Ovary (tissue), 9 donors: ENCODE measurements around the gene KLC1. TPM values are rescaled to one million over a fixed set of nuclear protein-coding genes. Genes with fewer than 3 reads are reported as not detected.

Experiments
- DNase-seq, 5 donors: peaks; one replicate each; pipeline ENCODE4 v3.0.0-alpha.2; 2019 to 2020
- H3K27ac ChIP-seq, 2 donors: fragments of 200-600 bp; one replicate each; pipeline versions ENCODE4 v1.5.1 to v1.8.0; 2019 to 2022
- H3K27me3 ChIP-seq: fragments of 200-600 bp; one replicate; pipeline ENCODE4 v1.8.0; 2022
- H3K36me3 ChIP-seq: fragments of 200-600 bp; sonication (generic); one replicate; pipeline ENCODE4 v1.5.1; 2019
- H3K4me1 ChIP-seq: one replicate; pipeline ENCODE4 v1.8.1; 2013; ENCODE audit warnings: mild to moderate bottlenecking, moderate library complexity; ENCODE audit not compliant: insufficient read depth
- H3K4me3 ChIP-seq: fragments of 200-600 bp; sonication (generic); one replicate; pipeline ENCODE4 v1.5.1; 2017
- H3K9me3 ChIP-seq, 2 donors: fragments of 200-600 bp in 1 of 2; sonication (generic) in 1 of 2; one replicate each; pipeline versions ENCODE4 v1.5.1 to v1.8.1; 2013 to 2019; ENCODE audit warnings: mild to moderate bottlenecking in 1 of 2, moderate library complexity in 1 of 2
- EP300 ChIP-seq: sonication (generic); formaldehyde crosslinking; IDR thresholded peaks from one replicate; pipeline ENCODE4 v1.6.1; 2017; ENCODE audit warnings: antibody characterized with exemption
- POLR2A ChIP-seq: fragments of 450-650 bp; IDR thresholded peaks from one replicate; pipeline ENCODE4 v1.6.1; 2017; ENCODE audit warnings: antibody characterized with exemption, mild to moderate bottlenecking, moderate library complexity
- WGBS, 3 donors: extraction: QIAGEN DNeasy Blood & Tissue Kit in 1 of 3; methylation state at CpG; one replicate each; pipeline versions ENCODE4 v1.1.5 to v1.1.7; 2013 to 2017; 5-methylcytosine and 5-hydroxymethylcytosine counted together
- intact Hi-C, 4 donors: fragments of 100-400 bp; cut with DNase I; formaldehyde crosslinking; loops; one replicate each; pipeline versions ENCODE4 v1.11.0 to v1.15.1; 2022 to 2023
- polyA plus RNA-seq, 2 donors: library from polyadenylated mRNA; stranded (reverse); fragments of 200-250 nt in 1 of 2; fragments of 350-450 nt in 1 of 2; fragmentation: Illumina TruSeq in 1 of 2; extraction: RNeasy Lipid Tissue Mini Kit (QIAGEN cat#74804) in 1 of 2; gene quantifications; one replicate each; pipeline ENCODE4 v1.2.3, GENCODE V29; 2013 to 2014
- total RNA-seq, 7 donors: library from RNA; depleted of rRNA in 2 of 7; stranded (reverse); fragments of >200 nt in 2 of 7; fragmentation: NEBNext Ultra II Directional in 3 of 7; extraction: Animal tissue kit (Norgen Biotek cat#: 25700) in 3 of 7; gene quantifications; one replicate each; pipeline versions ENCODE4 v1.1.0 to v1.2.4, GENCODE V29; 2016 to 2023
- TF ChIP-seq, protein P1 (sequence below), 3 donors: fragments of 450-650 bp in 2 of 3; fragments of 200-600 bp in 1 of 3; IDR thresholded peaks; one replicate each; pipeline versions ENCODE4 v1.5.1 to v1.8.0; 2016 to 2022; ENCODE audit warnings: antibody characterized with exemption in 3 of 3, mild to moderate bottlenecking in 1 of 3
- donor health status: DM: no; HTN: no; CAD: no; lungs with moderate emphysema.
- donor health status: DM: no; HTN: no; CAD: no.
- donor health status: Bipolar disorder and iron deficiency.
- donor health status: DM: yes; HTN: yes; CAD: no.
- donor health status: DM: no; HTN: no; CAD: no.
- donor health status: DM: yes; HTN: yes; CAD: no.

The KLC1 gene
- total and polyA plus RNA-seq, 9 donors = 80.0 to 191 (median 149) TPM

DNA sequence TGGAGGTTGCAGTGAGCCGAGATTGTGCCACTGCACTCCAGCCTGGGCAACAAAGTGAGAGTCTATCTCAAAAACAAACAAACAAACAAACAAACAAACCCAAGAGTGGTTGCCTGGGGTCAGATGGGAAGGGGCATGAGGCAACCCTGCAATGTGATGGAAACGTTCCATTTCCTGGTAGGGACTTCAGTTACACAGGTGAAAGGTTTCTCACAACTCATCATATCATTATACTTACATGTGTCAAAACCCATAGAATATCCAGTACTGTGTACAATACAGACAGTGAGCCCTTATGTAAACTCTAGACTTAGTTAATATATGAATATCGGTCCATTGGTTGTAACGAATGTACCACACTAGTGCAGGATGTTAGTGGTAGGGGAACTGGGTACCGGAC is 7.2 kb upstream of the KLC1 start:
- Histone ChIP-seq H3K4me1 (peaks cover 3% of the 10 kb centered on the region), H3K27ac (no peak overlapping the region), H3K36me3 (no peaks in the 10 kb centered on the region), H3K9me3 (no peaks in the 10 kb centered on the region), H3K4me3 (no peak overlapping the region), H3K27me3 (no peaks in the 10 kb centered on the region)
- TF ChIP-seq, protein P1, sequence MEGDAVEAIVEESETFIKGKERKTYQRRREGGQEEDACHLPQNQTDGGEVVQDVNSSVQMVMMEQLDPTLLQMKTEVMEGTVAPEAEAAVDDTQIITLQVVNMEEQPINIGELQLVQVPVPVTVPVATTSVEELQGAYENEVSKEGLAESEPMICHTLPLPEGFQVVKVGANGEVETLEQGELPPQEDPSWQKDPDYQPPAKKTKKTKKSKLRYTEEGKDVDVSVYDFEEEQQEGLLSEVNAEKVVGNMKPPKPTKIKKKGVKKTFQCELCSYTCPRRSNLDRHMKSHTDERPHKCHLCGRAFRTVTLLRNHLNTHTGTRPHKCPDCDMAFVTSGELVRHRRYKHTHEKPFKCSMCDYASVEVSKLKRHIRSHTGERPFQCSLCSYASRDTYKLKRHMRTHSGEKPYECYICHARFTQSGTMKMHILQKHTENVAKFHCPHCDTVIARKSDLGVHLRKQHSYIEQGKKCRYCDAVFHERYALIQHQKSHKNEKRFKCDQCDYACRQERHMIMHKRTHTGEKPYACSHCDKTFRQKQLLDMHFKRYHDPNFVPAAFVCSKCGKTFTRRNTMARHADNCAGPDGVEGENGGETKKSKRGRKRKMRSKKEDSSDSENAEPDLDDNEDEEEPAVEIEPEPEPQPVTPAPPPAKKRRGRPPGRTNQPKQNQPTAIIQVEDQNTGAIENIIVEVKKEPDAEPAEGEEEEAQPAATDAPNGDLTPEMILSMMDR (IDR thresholded peaks at IDR 0.05) = no peak
- TF ChIP-seq POLR2A = no peak
- no peak for TF ChIP-seq EP300
- 78 to 88% (median 88%) methylated on average over 5 of the region's 5 CpGs for WGBS, 3 donors
- intact Hi-C loops = loop anchor here in 1 of 4 donors (10.0 kb wide), 1 partner anchor 57 kb away; the partner anchor contains the start of genes BAG5 and COA8
- no peak for DNase-seq

DNA sequence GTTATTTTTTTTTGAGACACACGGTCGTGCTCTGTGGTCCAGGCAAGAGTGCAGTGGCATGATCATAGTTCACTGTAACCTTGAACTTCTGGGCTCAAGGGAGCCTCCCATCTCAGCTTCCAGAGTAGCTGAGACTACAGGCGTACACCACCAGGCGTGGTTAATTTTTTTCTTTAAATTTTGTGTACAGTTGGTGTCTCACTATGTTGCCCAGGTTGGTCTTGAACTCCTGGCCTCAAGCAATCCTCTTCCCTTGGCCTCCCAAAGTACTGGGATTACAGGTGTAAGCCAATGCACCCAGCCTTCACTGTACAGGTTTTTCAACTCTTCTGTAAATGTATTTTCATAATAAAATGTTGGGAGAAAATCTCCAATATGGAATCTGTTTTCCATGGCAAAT is 5.7 kb upstream of the KLC1 start:
- 44 to 60% (median 58%) methylated on average over 4 of the region's 4 CpGs for WGBS, 3 donors
- no peak overlapping the region for H3K27ac ChIP-seq
- no peak for TF ChIP-seq EP300
- TF ChIP-seq, protein P1 (IDR thresholded peaks at IDR 0.05) = no peak
- no peak for TF ChIP-seq POLR2A

DNA sequence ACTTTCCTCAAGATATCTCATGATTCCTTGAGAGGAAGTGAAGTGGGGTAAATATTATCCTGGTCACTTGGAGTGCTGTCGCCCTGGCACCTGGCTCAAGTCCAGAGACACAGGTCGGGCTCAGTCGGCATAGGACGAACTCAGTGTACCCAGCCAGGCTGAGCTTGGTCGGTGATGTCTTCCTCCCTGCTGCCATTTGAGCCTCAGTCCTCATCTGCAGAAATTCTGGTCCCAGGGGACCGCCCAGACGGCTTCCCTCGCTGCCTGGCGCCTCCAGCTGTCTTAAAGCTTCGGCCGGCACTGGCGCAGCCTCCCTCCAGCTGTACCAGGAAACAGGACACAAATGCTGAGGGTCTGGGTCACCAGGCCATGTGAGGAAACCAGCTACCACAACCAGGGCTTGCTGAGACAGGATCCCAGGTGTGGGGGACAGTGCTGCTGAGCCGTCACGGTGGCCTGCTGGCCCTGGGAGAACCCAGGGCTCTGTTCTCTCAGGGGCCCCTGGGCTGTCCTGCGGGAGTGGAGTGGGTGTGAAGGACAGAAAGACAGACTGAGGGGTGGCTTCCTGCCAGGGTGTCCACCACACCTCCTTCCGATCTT is 5.0 kb upstream of the KLC1 start:
- WGBS, 3 donors = 59 to 77% (median 70%) methylated on average over 16 of the region's 16 CpGs
- intact Hi-C loops = loop anchor here in 1 of 4 donors (10.0 kb wide), 1 partner anchor 59 kb away; the partner anchor contains the start of genes BAG5 and COA8
- Histone ChIP-seq H3K36me3 (no peaks in the 10 kb centered on the region), H3K9me3 (no peaks in the 10 kb centered on the region), H3K4me1 (peaks cover 4% of the 10 kb centered on the region), H3K27me3 (no peaks in the 10 kb centered on the region), H3K4me3 (no peak overlapping the region), H3K27ac (no peak overlapping the region)
- TF ChIP-seq EP300 = no peak
- TF ChIP-seq, protein P1 (IDR thresholded peaks at IDR 0.05) = no peak
- no peak for TF ChIP-seq POLR2A
- no peak for DNase-seq

More for the DNA sequence above, 5.7 kb upstream of the KLC1 start:
- no peak for DNase-seq
- no peaks in the 10 kb centered on the region for H3K27me3 ChIP-seq
- H3K4me1 ChIP-seq = peaks cover 4% of the 10 kb centered on the region
- no peak overlapping the region for H3K4me3 ChIP-seq
- no peaks in the 10 kb centered on the region for H3K36me3 ChIP-seq
- no peaks in the 10 kb centered on the region for H3K9me3 ChIP-seq
- intact Hi-C loops = loop anchor here in 1 of 4 donors (10.0 kb wide), 1 partner anchor 59 kb away; the partner anchor contains the start of genes BAG5 and COA8

DNA sequence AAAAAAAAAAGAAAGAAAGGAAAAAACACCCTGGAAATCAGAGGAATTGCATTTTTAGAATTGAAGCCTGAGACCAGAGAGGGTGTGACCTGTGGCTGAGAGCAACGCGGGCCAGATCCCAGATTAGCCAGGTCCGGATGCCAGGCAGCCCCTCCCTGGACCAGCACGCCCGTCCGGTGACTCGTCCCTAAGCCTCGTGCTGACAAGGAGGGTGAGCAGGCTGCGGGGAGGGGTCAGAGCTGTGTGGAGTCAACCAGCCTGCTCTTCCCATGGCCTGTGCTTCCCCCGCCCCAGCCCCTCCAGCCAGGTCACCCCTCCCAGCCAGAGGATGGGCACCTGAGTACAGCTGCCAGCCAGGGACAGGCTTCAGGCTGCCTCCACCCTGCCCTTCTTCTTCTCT is 4.2 kb upstream of the KLC1 start:
- TF ChIP-seq EP300 = no peak
- TF ChIP-seq, protein P1 (IDR thresholded peaks at IDR 0.05) = no peak
- TF ChIP-seq POLR2A = no peak
- peaks cover 4% of the 10 kb centered on the region for H3K4me1 ChIP-seq
- no peaks in the 10 kb centered on the region for H3K36me3 ChIP-seq
- H3K4me3 ChIP-seq = no peak overlapping the region
- WGBS, 3 donors = 19 to 39% (median 30%) methylated on average over 10 of the region's 10 CpGs
- no peaks in the 10 kb centered on the region for H3K27me3 ChIP-seq
- H3K27ac ChIP-seq = no peak overlapping the region
- intact Hi-C loops = loop anchor here in 1 of 4 donors (5.0 to 10.0 kb wide), 2 partner anchors 60 to 92 kb away; partner anchors contain the start of genes BAG5, COA8, XRCC3 and ZFYVE21
- DNase-seq = peak in 2 of 5 donors; percentile 33 to 49
- no peaks in the 10 kb centered on the region for H3K9me3 ChIP-seq
